Left lung (tissue), 10 donors: ENCODE results near the gene TRAPPC6A. TPM values are rescaled to one million over a fixed set of nuclear protein-coding genes. Genes with fewer than 3 reads are reported as not detected.

Experiments used
- ATAC-seq: fragments of 200-7000 bp; cut with Tn5 transposase; one replicate; pipeline ENCODE4 v1.9.1; 2020; ENCODE audit warnings: moderate library complexity
- DNase-seq, 4 donors: peaks; one replicate each; pipeline ENCODE4 v3.0.0-alpha.2; 2013 to 2020
- H3K27ac ChIP-seq, 2 donors: fragments of 200-600 bp; sonication (generic) in 1 of 2; one replicate each; pipeline versions ENCODE4 v1.5.0 to v1.8.0; 2020 to 2021
- H3K27me3 ChIP-seq, 2 donors: fragments of 200-600 bp; sonication (generic) in 1 of 2; one replicate each; pipeline versions ENCODE4 v1.5.0 to v1.8.0; 2020 to 2021
- H3K36me3 ChIP-seq, 2 donors: fragments of 200-600 bp; sonication (generic) in 1 of 2; one replicate each; pipeline versions ENCODE4 v1.5.0 to v1.8.0; 2020 to 2021
- H3K4me1 ChIP-seq, 2 donors: fragments of 200-600 bp; one replicate each; pipeline ENCODE4 v1.8.0; 2021
- H3K4me3 ChIP-seq, 2 donors: fragments of 200-600 bp; sonication (generic) in 1 of 2; one replicate each; pipeline versions ENCODE4 v1.5.0 to v1.8.0; 2020 to 2021; ENCODE audit warnings: mild to moderate bottlenecking in 1 of 2
- H3K9me3 ChIP-seq, 2 donors: fragments of 200-600 bp; sonication (generic) in 1 of 2; one replicate each; pipeline versions ENCODE4 v1.5.0 to v1.8.0; 2020 to 2021
- CTCF ChIP-seq, 2 donors: fragments of 200-600 bp; sonication (generic) in 1 of 2; IDR thresholded peaks; one replicate each; pipeline versions ENCODE4 v1.5.0 to v1.8.0; 2021; ENCODE audit warnings: antibody characterized with exemption in 2 of 2
- intact Hi-C, 2 donors: fragments of 100-400 bp; cut with DNase I; formaldehyde crosslinking; loops; one replicate each; pipeline versions ENCODE4 v1.11.2 to v1.14.2; 2022
- polyA plus RNA-seq, 6 donors: library from polyadenylated mRNA; unstranded; fragments of 120-200 nt; gene quantifications; one replicate each; pipeline ENCODE4 v1.2.1, GENCODE V29; 2013; ENCODE audit not compliant: insufficient read length in 6 of 6
- total RNA-seq, 2 donors: library from RNA; stranded (reverse); fragmentation: NEBNext Ultra II Directional; extraction: Animal tissue kit (Norgen Biotek cat#: 25700); gene quantifications; one replicate each; pipeline ENCODE4 v1.2.1, GENCODE V29; 2021
- donor health status: DM: no; HTN: yes; CAD: no.
- donor health status: DM: no; HTN: no; CAD: no.

Gene TRAPPC6A
- total and polyA plus RNA-seq, 8 donors, result 13.0 to 28.9 (median 23.2) TPM

GRCh38 chr19:45173816-45174215 is 4.2 kb downstream of the TRAPPC6A start:
- Histone ChIP-seq H3K9me3 (no peaks in the 10 kb centered on the region), H3K27ac (no peak overlapping the region), H3K27me3 (no peaks in the 10 kb centered on the region), H3K4me3 (no peak overlapping the region), H3K36me3 (no peaks in the 10 kb centered on the region), H3K4me1 (peaks cover 4 to 49% of the 10 kb centered on the region in 2 donors)
- intact Hi-C loops, result no loop called here
- no peak for DNase-seq
- TF ChIP-seq CTCF (IDR thresholded peaks at IDR 0.05), result no peak
- no peak for ATAC-seq

GRCh38 chr19:45172611-45173208 is 5.3 kb downstream of the TRAPPC6A start:
- no peak for ATAC-seq
- peaks cover 4 to 49% of the 10 kb centered on the region in 2 donors for H3K4me1 ChIP-seq
- DNase-seq, result no peak
- no peaks in the 10 kb centered on the region for H3K27me3 ChIP-seq
- no peak overlapping the region for H3K4me3 ChIP-seq
- no peaks in the 10 kb centered on the region for H3K36me3 ChIP-seq
- no peaks in the 10 kb centered on the region for H3K9me3 ChIP-seq
- TF ChIP-seq CTCF (IDR thresholded peaks at IDR 0.05), result no peak
- no peak overlapping the region for H3K27ac ChIP-seq
- intact Hi-C loops, result no loop called here

GRCh38 chr19:45172173-45172572 is 5.9 kb downstream of the TRAPPC6A start:
- intact Hi-C loops, result no loop called here

GRCh38 chr19:45171211-45171623 is 6.8 kb downstream of the TRAPPC6A start:
- TF ChIP-seq CTCF (IDR thresholded peaks at IDR 0.05), result no peak
- intact Hi-C loops, result no loop called here
- no peaks in the 10 kb centered on the region for H3K9me3 ChIP-seq
- H3K36me3 ChIP-seq, result no peaks in the 10 kb centered on the region
- no peak overlapping the region for H3K4me3 ChIP-seq
- DNase-seq (no peak), ATAC-seq (no peak)
- peak overlapping the region in 1 of 2 donors; percentile 53 for H3K27ac ChIP-seq
- no peaks in the 10 kb centered on the region for H3K27me3 ChIP-seq
- H3K4me1 ChIP-seq, result peaks cover 0 to 41% of the 10 kb centered on the region in 2 donors

More at GRCh38 chr19:45172173-45172572, 5.9 kb downstream of the TRAPPC6A start:
- H3K4me1 ChIP-seq, result peaks cover 0 to 44% of the 10 kb centered on the region in 2 donors
- DNase-seq (no peak), ATAC-seq (no peak)
- H3K36me3 ChIP-seq, result no peaks in the 10 kb centered on the region
- no peak overlapping the region for H3K27ac ChIP-seq
- no peaks in the 10 kb centered on the region for H3K9me3 ChIP-seq
- no peak for TF ChIP-seq CTCF (IDR thresholded peaks at IDR 0.05)
- H3K27me3 ChIP-seq, result no peaks in the 10 kb centered on the region
- H3K4me3 ChIP-seq, result no peak overlapping the region

- H3K27ac ChIP-seq, result peak overlapping the region in 1 of 2 donors; percentile 53
- no peak overlapping the region for H3K4me3 ChIP-seq
- no peaks in the 10 kb centered on the region for H3K27me3 ChIP-seq
- TF ChIP-seq CTCF (IDR thresholded peaks at IDR 0.05), result no peak
- H3K4me1 ChIP-seq, result peaks cover 0 to 33% of the 10 kb centered on the region in 2 donors
- DNase-seq (no peak), ATAC-seq (no peak)
- no peaks in the 10 kb centered on the region for H3K9me3 ChIP-seq
- no peaks in the 10 kb centered on the region for H3K36me3 ChIP-seq
- intact Hi-C loops, result no loop called here
Observed at GRCh38 chr19:45170146-45171106, 7.6 kb downstream of the TRAPPC6A start.
